C4-2B (cell line): ENCODE results near the gene PSTPIP1.

Source experiments
- H3K27ac ChIP-seq: fragments of 450-650 bp; 2 replicates; pipeline ENCODE4 v1.5.1; 2017
- ZFX ChIP-seq: fragments of 450-650 bp; IDR thresholded peaks from 2 replicates; pipeline ENCODE4 v1.6.1; 2017
- TF ChIP-seq, protein P1 (sequence below): fragments of 450-650 bp; conservative IDR thresholded peaks from 2 replicates; pipeline ENCODE4 v1.5.1; 2017; ENCODE audit warnings: mild to moderate bottlenecking

The PSTPIP1 gene

DNA sequence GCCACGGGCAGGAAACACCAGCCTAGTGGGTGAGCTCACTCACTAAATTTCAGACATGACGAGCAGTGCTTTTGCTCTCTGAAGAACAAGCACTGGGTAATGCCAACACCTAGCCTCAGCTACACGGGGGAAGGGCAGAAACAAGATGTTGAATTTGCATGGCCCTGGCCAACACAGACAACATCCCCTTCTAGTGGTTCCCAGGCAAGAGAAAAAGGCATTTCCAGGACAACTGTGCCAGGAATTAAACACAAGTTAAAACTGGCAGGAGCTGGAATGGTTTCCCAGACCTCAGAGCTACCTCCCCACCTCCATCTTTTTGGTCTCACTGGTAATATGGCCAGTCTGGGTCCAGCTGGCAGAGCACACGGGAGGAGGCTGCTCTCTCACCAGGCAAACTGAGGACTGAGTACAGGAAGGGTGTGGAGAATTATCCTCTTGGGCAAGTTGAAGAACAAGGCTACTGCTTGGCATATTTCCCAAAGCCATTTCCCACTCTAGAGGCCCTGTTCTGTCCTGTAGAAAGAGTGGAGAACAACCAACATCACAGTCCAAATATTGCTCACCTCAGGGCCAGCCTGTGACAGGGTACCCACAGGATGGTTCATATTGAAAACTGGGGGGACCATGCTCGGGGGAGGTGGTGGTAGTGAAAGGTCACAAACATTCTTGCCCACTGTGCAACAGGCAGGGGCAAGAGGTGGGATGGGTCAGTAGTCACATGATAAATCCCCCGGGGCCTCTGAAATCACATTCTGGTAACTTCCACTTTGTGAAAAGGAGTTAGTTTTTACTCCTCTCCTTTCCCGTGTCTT is 49.5 kb downstream of the PSTPIP1 start:
- TF ChIP-seq, protein P1, sequence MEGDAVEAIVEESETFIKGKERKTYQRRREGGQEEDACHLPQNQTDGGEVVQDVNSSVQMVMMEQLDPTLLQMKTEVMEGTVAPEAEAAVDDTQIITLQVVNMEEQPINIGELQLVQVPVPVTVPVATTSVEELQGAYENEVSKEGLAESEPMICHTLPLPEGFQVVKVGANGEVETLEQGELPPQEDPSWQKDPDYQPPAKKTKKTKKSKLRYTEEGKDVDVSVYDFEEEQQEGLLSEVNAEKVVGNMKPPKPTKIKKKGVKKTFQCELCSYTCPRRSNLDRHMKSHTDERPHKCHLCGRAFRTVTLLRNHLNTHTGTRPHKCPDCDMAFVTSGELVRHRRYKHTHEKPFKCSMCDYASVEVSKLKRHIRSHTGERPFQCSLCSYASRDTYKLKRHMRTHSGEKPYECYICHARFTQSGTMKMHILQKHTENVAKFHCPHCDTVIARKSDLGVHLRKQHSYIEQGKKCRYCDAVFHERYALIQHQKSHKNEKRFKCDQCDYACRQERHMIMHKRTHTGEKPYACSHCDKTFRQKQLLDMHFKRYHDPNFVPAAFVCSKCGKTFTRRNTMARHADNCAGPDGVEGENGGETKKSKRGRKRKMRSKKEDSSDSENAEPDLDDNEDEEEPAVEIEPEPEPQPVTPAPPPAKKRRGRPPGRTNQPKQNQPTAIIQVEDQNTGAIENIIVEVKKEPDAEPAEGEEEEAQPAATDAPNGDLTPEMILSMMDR, result no peak
- no peak for TF ChIP-seq ZFX
- H3K27ac ChIP-seq, result no peak overlapping the region

DNA sequence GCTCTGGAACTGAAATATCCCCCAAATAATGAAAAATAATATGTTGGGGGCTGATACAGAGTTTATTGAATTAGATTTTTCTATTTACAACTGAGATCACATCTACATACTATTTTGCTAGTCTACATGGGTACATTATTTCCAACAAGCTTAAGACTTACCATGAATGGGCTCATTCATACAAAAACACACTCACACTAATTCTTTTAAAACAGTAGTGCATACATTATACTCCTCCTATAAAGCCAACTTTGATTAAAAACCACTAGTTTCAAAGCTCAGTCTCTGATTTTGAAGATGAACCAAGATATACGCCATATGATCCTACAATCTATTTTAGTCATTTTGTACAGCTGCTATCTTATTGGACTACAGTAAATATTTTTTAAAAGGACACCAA is 51.1 kb downstream of the PSTPIP1 start:
- H3K27ac ChIP-seq, result no peak overlapping the region
- no peak for TF ChIP-seq ZFX
- TF ChIP-seq, protein P1, result no peak

DNA sequence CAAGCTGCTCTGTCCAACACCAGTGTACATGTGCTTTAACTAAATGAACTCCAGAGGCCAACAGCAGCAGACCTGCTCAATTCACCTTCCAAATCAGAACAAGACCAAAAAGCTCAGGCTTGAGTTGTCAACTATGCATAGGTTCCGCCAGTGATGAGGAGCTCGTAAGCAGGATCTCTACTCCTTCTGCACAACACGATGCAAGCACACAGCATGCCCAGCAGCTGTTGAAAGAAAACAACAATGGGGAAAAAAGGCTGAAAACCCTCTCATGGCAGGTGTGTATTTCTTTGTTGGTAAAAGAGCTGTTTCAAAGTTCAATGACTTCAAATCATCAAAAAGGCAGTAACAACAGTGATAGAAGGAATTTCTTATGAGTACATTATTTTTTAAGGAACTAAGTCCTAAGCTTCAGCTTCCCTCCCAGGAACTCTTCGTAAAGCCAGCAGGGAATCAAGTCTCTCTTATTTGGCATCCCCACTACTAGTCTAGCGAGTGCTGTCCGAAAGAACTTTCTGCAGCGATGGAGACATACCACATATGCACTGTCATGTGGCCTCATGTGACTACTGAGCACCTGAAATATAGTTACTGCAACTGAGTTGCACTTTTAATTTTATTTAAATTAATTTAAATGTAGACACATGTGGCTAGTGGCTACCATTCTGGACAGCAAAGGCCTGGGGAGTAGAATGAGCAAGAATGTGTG is 51.9 kb downstream of the PSTPIP1 start:
- TF ChIP-seq ZFX, result no peak
- TF ChIP-seq, protein P1, result no peak
- no peak overlapping the region for H3K27ac ChIP-seq

DNA sequence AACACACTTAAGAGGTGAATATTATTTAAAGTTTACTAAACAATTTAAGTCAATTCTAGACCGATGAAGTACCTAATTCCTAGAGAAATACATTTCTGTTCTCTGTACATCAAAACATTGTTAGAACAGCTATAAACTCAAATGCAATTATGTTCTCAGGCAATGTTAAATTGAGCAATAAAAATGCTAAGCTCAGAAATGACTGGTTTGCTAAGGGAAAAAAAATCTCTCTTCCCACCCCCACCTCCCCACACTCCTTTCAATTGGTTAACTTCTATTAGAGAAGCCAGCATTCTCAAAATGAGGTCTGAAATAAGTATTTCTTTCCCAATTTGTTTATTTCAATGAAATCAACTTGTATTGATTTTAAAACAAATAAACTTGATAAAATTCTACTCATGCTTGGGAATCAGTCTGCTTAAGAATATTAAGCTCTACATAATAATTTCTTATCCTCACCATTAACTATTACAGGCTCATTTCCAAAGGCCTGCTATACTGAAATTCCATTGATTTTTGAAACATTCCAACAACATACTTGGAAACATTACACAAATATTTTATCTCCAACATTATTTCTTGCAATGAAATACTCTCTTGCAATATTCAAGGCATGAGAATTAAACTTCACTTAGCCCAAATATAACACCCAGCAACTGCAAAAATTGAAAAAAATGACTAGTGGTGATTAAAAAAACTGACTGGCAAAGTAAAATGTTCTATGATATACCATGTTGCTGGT is 53.4 kb downstream of the PSTPIP1 start:
- TF ChIP-seq, protein P1, result no peak
- no peak for TF ChIP-seq ZFX
- no peak overlapping the region for H3K27ac ChIP-seq

DNA sequence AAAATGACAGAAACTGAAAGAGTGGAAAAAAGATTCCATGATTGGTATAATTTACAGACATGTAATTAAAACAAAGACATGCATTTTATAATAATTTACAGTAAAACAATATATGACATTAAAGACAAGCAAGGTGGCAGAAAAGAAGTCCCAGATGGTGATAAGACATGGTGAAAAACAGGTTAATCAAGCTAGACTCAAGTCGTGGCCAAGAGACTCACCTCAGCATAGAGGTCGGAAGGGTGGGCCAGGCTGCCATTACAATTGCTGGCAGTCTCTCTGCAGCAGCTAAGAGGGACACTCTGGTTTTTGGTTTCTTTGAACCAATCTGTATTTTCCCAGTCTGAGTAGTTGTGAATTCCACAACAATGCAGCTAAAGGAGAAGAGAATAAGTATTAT is 57.6 kb downstream of the PSTPIP1 start:
- no peak overlapping the region for H3K27ac ChIP-seq
- TF ChIP-seq, protein P1, result no peak
- TF ChIP-seq ZFX, result no peak

DNA sequence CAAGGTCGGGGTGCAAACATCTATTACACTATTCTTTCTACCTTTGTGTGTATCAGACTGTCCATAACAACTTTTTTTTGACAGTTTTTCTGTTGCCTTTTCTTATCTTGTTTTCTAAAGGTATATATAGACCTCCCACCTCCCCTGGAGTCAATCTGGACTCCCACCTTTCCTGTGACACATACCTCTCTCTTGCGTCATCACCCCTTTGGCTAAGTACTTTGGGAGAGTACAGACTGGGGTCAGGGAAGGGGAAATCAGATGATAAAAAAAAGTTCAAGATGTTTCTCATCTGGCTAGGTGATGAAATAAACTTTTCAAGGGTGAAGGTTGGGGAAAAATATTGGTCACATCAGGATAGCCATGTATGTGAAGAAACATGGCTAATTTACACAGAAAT is 58.8 kb downstream of the PSTPIP1 start:
- TF ChIP-seq, protein P1, result no peak
- no peak for TF ChIP-seq ZFX
- H3K27ac ChIP-seq, result no peak overlapping the region

DNA sequence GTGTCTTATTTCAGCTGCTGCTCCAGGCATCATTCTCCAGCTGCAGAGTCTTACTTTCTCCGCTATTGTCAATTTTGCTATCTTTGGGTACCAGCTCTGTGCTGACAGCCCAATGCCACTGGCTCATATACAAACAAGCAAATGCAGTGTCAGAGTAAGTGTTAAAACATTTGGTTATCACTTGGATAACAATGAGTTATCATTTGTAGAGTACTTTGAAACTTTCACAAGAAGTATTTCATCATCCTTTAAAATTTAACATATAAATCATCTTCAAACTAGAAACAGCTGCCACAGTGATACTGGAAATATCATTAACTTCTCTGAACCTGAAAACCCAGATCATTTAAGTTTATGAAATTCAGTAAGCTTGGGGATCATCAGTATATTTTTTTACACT is 62.1 kb downstream of the PSTPIP1 start:
- TF ChIP-seq, protein P1, result no peak
- no peak for TF ChIP-seq ZFX
- H3K27ac ChIP-seq, result no peak overlapping the region
